GM21723 (cell line): ENCODE results near the gene SORCS1.

ENCODE experiments used
- ATAC-seq: cut with Tn5 transposase; IDR thresholded peaks from one replicate; pipeline ENCODE4 v1.9.1; 2021; ENCODE audit warnings: mild to moderate bottlenecking, moderate library complexity; ENCODE audit not compliant: unreplicated experiment

Gene SORCS1

GRCh38 chr10:106696239-106696638, 468.3 kb downstream of the SORCS1 start:
- no peak for ATAC-seq

- ATAC-seq: no peak
These were observed 469.8 kb downstream of the SORCS1 start for GRCh38 chr10:106694696-106695095.

GRCh38 chr10:106682175-106682574, 482.3 kb downstream of the SORCS1 start:
- no peak for ATAC-seq

- no peak for ATAC-seq
These were observed 484.4 kb downstream of the SORCS1 start for GRCh38 chr10:106680061-106680460.

GRCh38 chr10:106679314-106679713, 485.2 kb downstream of the SORCS1 start:
- ATAC-seq: no peak

- ATAC-seq: no peak
These were observed 491.9 kb downstream of the SORCS1 start for GRCh38 chr10:106672517-106673175.

- ATAC-seq: no peak
These were observed 502.8 kb downstream of the SORCS1 start for GRCh38 chr10:106661767-106662140.

- ATAC-seq: no peak
These were observed 503.3 kb downstream of the SORCS1 start for GRCh38 chr10:106661133-106661766.

GRCh38 chr10:106660550-106660949, 504.0 kb downstream of the SORCS1 start:
- ATAC-seq: no peak

GRCh38 chr10:106655636-106656035, 508.9 kb downstream of the SORCS1 start:
- no peak for ATAC-seq

GRCh38 chr10:106655165-106655564, 509.3 kb downstream of the SORCS1 start:
- ATAC-seq: no peak

GRCh38 chr10:106652279-106652678, 512.2 kb downstream of the SORCS1 start:
- ATAC-seq: no peak

GRCh38 chr10:106648534-106649481, 515.7 kb downstream of the SORCS1 start:
- no peak for ATAC-seq

GRCh38 chr10:106643473-106643872, 521.0 kb downstream of the SORCS1 start:
- ATAC-seq: no peak

GRCh38 chr10:106637873-106638272, 526.6 kb downstream of the SORCS1 start:
- no peak for ATAC-seq

- no peak for ATAC-seq
These were observed 527.6 kb downstream of the SORCS1 start for GRCh38 chr10:106636766-106637491.

GRCh38 chr10:106635947-106636346, 528.6 kb downstream of the SORCS1 start:
- ATAC-seq: no peak

GRCh38 chr10:106631016-106631702, 533.3 kb downstream of the SORCS1 start:
- no peak for ATAC-seq

GRCh38 chr10:106626371-106626770, 538.1 kb downstream of the SORCS1 start:
- ATAC-seq: no peak

- ATAC-seq: no peak
These were observed 538.8 kb downstream of the SORCS1 start for GRCh38 chr10:106625751-106626150.
